ENCODE results near the gene TTC21A. TPM values are rescaled to one million over a fixed set of nuclear protein-coding genes. Genes with fewer than 3 reads are reported as not detected.

TTC21A gene
- total RNA-seq, 1 experiment from 2014 or later: 1.2 TPM

- Histone ChIP-seq H3K79me2 (ENCODE audit: low read length) (0 out of 2 replicates have a peak, but pooled peaks cover 7% of the 10 kb centered on the region), H4K20me1 (ENCODE audit: low read length) (peaks cover 12% of the 10 kb centered on the region), H2AFZ (ENCODE audit: low read length) (no peak overlapping the region), H3K9me3 (ENCODE audit: low read length) (no peaks in the 10 kb centered on the region), H3K4me1 (ENCODE audit: insufficient read depth, low read length) (peaks cover 35% of the 10 kb centered on the region), H3K9ac (ENCODE audit: low read length) (no peak overlapping the region), H3K4me2 (ENCODE audit: low read length) (no peak overlapping the region), H3K27me3 (ENCODE audit: low read length) (no peaks in the 10 kb centered on the region), H3K36me3 (ENCODE audit: low read depth, low read length) (peaks cover 5% of the 10 kb centered on the region; the same call in 1 of the 2 replicates), H3K27ac (ENCODE audit: low read length) (no peak overlapping the region), H3K9me2 (replicated peaks; ENCODE audit: low read length) (no peaks in the 10 kb centered on the region), H3F3A (ENCODE audit: low read length, unreplicated experiment) (no peaks in the 10 kb centered on the region), H3K4me3 (ENCODE audit: low read length) (no peak overlapping the region)
- ChIA-PET POLR2A (ENCODE audit: unreplicated experiment) (no interaction called here), CTCF (no interaction called here)
- ATAC-seq (no peak), DNase-seq (no peak)
- intact Hi-C loops (cut with micrococcal nuclease): no loop called here
- BruUV-seq (replicated peaks): no TSS peak
- TF ChIP-seq EZH2 (IDR thresholded peaks at IDR 0.05; ENCODE audit: low read length, unreplicated experiment) (no peak), EZH2phosphoT487 (IDR thresholded peaks at IDR 0.05; ENCODE audit: borderline replicate concordance, low read length) (no peak), CTCF (conservative IDR thresholded peaks at IDR 0.05; ENCODE audit: low read depth, low read length) (no peak)
Observed at GRCh38 chr3:39136533-39137434, 29.3 kb downstream of the TTC21A start.

- POLR2A ChIA-PET (ENCODE audit: unreplicated experiment): no interaction called here
- intact Hi-C loops (cut with micrococcal nuclease): no loop called here
Observed at GRCh38 chr3:39137435-39137936, 30.0 kb downstream of the TTC21A start.

More at GRCh38 chr3:39137435-39137936, 30.0 kb downstream of the TTC21A start:
- H3K9me2 ChIP-seq (replicated peaks; ENCODE audit: low read length): no peaks in the 10 kb centered on the region
- ATAC-seq: no peak
- peaks cover 19% of the 10 kb centered on the region for H4K20me1 ChIP-seq (ENCODE audit: low read length)
- DNase-seq: no peak
- H3K9me3 ChIP-seq (ENCODE audit: low read length): no peaks in the 10 kb centered on the region
- H3F3A ChIP-seq (ENCODE audit: low read length, unreplicated experiment): no peaks in the 10 kb centered on the region
- H3K36me3 ChIP-seq (ENCODE audit: low read depth, low read length): peaks cover 11% of the 10 kb centered on the region
- H3K9ac ChIP-seq (ENCODE audit: low read length): no peak overlapping the region
- CTCF ChIA-PET: no interaction called here
- no peaks in the 10 kb centered on the region for H3K27me3 ChIP-seq (ENCODE audit: low read length)
- H3K4me2 ChIP-seq (ENCODE audit: low read length): no peak overlapping the region
- H2AFZ ChIP-seq (ENCODE audit: low read length): no peak overlapping the region
- TF ChIP-seq CTCF (conservative IDR thresholded peaks at IDR 0.05; ENCODE audit: low read depth, low read length) (no peak), EZH2phosphoT487 (IDR thresholded peaks at IDR 0.05; ENCODE audit: borderline replicate concordance, low read length) (no peak), EZH2 (IDR thresholded peaks at IDR 0.05; ENCODE audit: low read length, unreplicated experiment) (no peak)
- H3K79me2 ChIP-seq (ENCODE audit: low read length): peaks cover 11% of the 10 kb centered on the region
- no TSS peak for BruUV-seq (replicated peaks)
- H3K4me3 ChIP-seq (ENCODE audit: low read length): no peak overlapping the region
- H3K27ac ChIP-seq (ENCODE audit: low read length): no peak overlapping the region
- H3K4me1 ChIP-seq (ENCODE audit: insufficient read depth, low read length): peaks cover 36% of the 10 kb centered on the region
